ENCODE data around the gene PRKAG1. TPM values are rescaled to one million over a fixed set of nuclear protein-coding genes. Genes with fewer than 3 reads are reported as not detected.
"Not testable (repeated sequence)": the region's sequence is repeated elsewhere in the genome, so short reads cannot be mapped to it uniquely, and the experiment has no call there.

PRKAG1 gene
- 10 to 100 TPM; 25.4 to 26.4 TPM for total RNA-seq

DNA sequence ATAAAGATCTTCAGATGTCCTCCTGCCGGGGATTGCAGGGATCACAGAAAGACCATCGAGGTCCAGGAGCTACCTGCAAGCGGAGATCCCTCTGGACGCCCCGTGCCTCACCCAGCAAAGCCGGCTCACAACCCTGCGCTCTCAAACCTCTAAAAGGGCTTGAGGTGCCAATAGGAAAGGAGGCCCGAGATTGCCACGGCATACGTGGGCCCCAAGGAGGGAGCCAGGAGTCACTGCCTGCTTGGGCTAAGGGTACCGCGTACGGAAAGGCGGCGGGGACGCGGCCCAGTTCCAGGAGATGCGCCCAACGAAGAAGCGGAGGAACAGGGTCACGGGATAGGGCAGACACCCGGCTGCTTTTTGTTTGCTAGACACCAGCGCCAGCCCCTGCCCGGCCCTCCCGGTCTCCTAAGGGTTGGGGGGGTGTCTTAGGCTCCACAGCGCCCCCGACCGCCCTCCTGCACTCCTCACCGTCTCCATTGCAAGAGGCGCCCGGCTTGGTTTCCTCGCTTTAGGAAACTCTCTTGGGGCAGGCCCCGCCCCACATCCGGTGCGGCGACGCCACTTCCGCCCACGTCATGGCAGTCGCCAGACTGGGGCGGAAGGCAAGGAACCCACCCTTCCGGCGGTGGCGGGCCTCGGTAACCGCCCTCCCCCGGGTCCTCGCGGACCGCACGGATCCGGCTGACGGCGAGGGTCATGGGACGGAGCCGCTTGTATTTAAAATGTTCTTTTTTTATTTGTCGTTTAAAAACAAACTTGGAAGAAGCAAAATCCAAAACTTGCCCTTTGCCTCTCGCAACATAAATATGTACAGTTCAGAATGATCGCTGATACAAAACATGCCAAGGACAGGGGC lies at the start of gene PRKAG1:
PRKAG1 (minus strand) TSS at position 516 of the 859 bp plus-strand sequence; CDS start at position 480, 36 bp downstream.
- peak within 1 kb of the TSS; percentile 73 to 83 for H3K4me3 ChIP-seq
- ATAC-seq, result peak; percentile 97
- peak; percentile 94 to 96 (median 94) for DNase-seq
- H3K4me1 ChIP-seq, result peaks cover 17% of the 10 kb centered on the region
- intact Hi-C loops (cut with DNase I), result no loop called here
- TF ChIP-seq, protein P1, sequence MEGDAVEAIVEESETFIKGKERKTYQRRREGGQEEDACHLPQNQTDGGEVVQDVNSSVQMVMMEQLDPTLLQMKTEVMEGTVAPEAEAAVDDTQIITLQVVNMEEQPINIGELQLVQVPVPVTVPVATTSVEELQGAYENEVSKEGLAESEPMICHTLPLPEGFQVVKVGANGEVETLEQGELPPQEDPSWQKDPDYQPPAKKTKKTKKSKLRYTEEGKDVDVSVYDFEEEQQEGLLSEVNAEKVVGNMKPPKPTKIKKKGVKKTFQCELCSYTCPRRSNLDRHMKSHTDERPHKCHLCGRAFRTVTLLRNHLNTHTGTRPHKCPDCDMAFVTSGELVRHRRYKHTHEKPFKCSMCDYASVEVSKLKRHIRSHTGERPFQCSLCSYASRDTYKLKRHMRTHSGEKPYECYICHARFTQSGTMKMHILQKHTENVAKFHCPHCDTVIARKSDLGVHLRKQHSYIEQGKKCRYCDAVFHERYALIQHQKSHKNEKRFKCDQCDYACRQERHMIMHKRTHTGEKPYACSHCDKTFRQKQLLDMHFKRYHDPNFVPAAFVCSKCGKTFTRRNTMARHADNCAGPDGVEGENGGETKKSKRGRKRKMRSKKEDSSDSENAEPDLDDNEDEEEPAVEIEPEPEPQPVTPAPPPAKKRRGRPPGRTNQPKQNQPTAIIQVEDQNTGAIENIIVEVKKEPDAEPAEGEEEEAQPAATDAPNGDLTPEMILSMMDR (IDR thresholded peaks at IDR 0.05), result peak in 4 of 7 experiments; percentile 10 to 52 (median 41)
- TF ChIP-seq POLR2A (IDR thresholded peaks at IDR 0.05), result peak; percentile 78 to 94 (median 91)
- peaks cover 0 to 13% of the 10 kb centered on the region in 2 donors for H3K36me3 ChIP-seq (replicated peaks in 1 of 2; ENCODE audit: insufficient read depth in 1 of 2, low read depth in 2 of 2)
- H3K27ac ChIP-seq, result peak within 1 kb of the TSS; percentile 79 to 91 (median 88)
- WGBS, 2 donors, result 0 to 1% methylated on average over 22 to 59 of the region's 59 CpGs
- no peaks in the 10 kb centered on the region for H3K9me3 ChIP-seq
- no peaks in the 10 kb centered on the region for H3K27me3 ChIP-seq

DNA sequence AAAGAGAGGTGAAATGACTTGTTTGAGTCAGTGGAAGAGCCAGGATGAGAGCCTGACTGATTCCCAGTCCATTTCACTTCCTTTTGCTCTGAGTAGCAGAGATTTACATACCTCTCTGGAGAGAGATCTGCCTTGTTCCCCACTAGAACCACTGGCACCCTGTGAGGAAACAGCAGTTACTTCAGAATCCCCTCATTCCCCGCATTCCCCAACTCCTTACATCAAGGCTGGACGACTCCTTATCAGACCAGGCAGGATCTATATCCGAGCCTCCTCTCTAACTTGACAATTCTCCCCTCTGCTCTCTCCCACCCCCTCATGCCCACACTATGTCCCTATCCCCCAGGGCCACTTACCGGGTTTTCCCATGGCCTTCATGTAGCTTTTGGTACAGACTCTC lies 47.5 kb upstream of the PRKAG1 start:
- Histone ChIP-seq H3K9me3 (no peaks in the 10 kb centered on the region), H3K4me3 (no peak overlapping the region), H3K27me3 (no peaks in the 10 kb centered on the region), H3K27ac (no peak overlapping the region), H3K36me3 (replicated peaks in 1 of 2; ENCODE audit: insufficient read depth in 1 of 2, low read depth in 2 of 2) (no peaks in the 10 kb centered on the region), H3K4me1 (peaks cover 20% of the 10 kb centered on the region)
- no peak for TF ChIP-seq POLR2A (IDR thresholded peaks at IDR 0.05)
- TF ChIP-seq, protein P1 (IDR thresholded peaks at IDR 0.05), result no peak
- 39 to 44% methylated on average over 4 of the region's 4 CpGs for WGBS, 2 donors
- intact Hi-C loops (cut with DNase I), result no loop called here
- DNase-seq (no peak), ATAC-seq (no peak)

DNA sequence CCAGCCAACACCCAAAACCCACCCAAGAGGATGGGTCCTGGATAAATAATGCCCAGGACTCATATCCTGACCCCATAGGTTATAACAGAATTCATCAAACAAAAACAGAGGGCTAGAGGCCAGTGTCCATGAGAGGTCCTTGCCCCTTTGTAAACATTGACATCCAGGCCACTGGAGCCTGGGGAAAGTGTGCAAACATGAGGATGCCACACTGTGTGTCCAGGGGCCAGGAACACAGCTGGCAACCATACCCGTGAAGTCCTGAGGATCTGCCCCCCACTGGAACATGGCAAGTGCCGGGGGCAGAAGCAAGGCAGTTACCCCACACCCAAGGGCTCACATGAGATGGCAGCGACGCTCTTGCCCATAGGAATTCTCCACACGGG lies 46.2 kb upstream of the PRKAG1 start:
- peaks cover 17% of the 10 kb centered on the region for H3K4me1 ChIP-seq
- 64 to 84% methylated on average over 3 to 5 of the region's 5 CpGs for WGBS, 2 donors
- no peaks in the 10 kb centered on the region for H3K36me3 ChIP-seq (replicated peaks in 1 of 2; ENCODE audit: insufficient read depth in 1 of 2, low read depth in 2 of 2)
- no peaks in the 10 kb centered on the region for H3K27me3 ChIP-seq
- intact Hi-C loops (cut with DNase I), result no loop called here
- H3K4me3 ChIP-seq, result no peak overlapping the region
- no peaks in the 10 kb centered on the region for H3K9me3 ChIP-seq
- DNase-seq (no peak), ATAC-seq (no peak)
- no peak for TF ChIP-seq POLR2A (IDR thresholded peaks at IDR 0.05)
- TF ChIP-seq, protein P1 (IDR thresholded peaks at IDR 0.05), result no peak
- H3K27ac ChIP-seq, result no peak overlapping the region

DNA sequence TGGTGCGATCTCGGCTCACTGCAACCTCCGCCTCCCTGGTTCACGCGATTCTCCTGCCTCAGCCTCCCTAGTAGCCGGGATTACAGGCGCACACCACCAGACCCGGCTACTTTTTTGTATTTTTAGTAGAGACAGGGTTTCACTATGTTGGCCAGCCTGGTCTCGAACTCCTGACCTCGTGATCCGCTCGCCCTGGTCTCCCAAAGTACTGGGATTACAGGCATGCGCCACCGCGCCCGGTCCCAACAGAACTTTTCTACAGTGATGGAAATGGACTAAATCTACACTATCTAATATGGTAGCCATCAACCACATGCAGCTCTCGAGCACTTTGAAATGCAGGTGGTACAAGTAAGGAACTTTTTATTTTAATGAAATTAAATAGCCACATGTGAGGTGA lies 43.3 kb upstream of the PRKAG1 start:
- H3K9me3 ChIP-seq; ATAC-seq; H3K27me3 ChIP-seq; DNase-seq; intact Hi-C loops (cut with DNase I); H3K36me3 ChIP-seq (replicated peaks in 1 of 2; ENCODE audit: insufficient read depth in 1 of 2, low read depth in 2 of 2); H3K4me3 ChIP-seq; H3K27ac ChIP-seq: not testable (repeated sequence)
- peaks cover 25% of the 10 kb centered on the region for H3K4me1 ChIP-seq
- WGBS, 2 donors, result 74 to 84% methylated on average over 16 to 17 of the region's 17 CpGs

DNA sequence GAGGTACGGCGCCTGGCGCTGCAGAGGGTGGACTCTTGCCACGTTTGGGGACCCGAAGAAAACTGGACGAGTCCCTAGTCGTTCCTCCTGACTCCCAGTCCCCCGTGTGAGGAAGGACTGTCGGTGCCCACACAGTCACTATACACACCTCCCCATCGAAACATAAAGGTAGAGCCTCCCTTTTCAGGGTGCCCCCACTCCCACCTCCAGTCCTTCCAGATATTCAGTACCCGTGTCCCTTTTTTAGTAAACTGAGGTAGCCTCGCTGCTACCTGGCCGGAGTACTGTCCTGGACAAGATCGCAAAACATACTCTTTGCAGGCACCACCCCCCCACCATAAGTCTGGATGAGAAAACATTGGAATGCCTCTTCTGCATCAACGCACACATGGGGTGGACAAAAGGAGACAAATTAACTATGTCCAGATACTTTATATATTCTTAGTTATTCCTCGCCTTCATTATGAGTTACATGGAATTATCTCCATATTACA lies 42.6 kb upstream of the PRKAG1 start:
- DNase-seq, result no peak
- no peak for TF ChIP-seq POLR2A (IDR thresholded peaks at IDR 0.05)
- TF ChIP-seq, protein P1 (IDR thresholded peaks at IDR 0.05), result no peak
- WGBS, 2 donors, result 4 to 6% methylated on average over 16 of the region's 16 CpGs
- Histone ChIP-seq H3K36me3 (replicated peaks in 1 of 2; ENCODE audit: insufficient read depth in 1 of 2, low read depth in 2 of 2) (no peaks in the 10 kb centered on the region), H3K4me1 (peaks cover 32% of the 10 kb centered on the region), H3K27me3 (no peaks in the 10 kb centered on the region), H3K27ac (peak overlapping the region; percentile 84 to 97 (median 95)), H3K4me3 (peak overlapping the region; percentile 72 to 87), H3K9me3 (no peaks in the 10 kb centered on the region)
- ATAC-seq, result no peak
- intact Hi-C loops (cut with DNase I), result no loop called here

Data from body of pancreas (tissue), 4 donors.